ENCODE data around the gene PERM1. TPM values are rescaled to one million over a fixed set of nuclear protein-coding genes. Genes with fewer than 3 reads are reported as not detected.
A peak's percentile ranks its signal among the peaks of the same experiment; 100 is the strongest.

The PERM1 gene
- total RNA-seq, 1 experiment from 2014 or later, result not detected

DNA sequence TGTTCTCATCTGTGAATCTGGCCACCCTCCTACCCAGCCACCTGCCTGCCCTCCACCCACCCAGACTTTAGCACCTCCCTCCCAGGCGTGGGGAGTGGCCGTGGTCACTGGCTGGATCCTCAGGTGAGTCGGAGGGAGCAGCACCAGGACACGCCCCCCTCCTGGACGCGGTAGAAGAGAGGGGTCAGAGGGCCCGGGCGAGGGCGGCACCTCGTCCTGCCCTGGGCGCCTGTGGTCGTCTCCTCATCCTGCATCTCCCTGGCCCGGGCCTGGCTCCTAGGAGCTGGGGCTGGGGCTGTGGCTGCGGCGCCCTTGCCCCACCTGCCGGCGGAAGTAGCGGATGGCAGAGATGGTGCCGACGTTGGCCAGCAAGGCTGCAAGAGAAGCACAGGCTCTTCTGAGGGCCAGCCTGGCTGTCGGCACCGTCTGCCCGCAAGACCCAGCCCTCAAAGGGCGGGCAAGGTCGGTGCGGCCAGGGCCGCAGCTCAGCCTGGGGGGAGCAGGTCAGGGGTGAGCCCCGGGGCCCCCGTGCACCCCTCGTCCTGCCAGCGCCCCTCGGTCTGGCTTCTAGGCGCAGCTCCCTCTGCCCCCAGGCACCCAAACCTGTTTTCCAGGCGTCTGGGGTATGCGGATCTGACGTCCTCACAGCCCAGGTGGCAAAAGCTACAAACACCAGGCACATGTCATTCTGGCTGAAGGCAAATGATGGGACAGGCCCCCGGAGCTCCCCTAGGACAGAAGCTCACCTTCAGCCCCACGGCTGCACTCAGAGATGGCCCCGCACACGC, 5.8 kb downstream of the PERM1 start:
- H3K9me3 Mint-ChIP-seq, result peaks cover 3% of the 10 kb centered on the region
- H3K4me1 Mint-ChIP-seq, result peaks cover 4% of the 10 kb centered on the region
- peak overlapping the region; percentile 25; the same call in 1 of the 2 replicates for H3K4me3 Mint-ChIP-seq
- H3K36me3 Mint-ChIP-seq, result peaks cover 3% of the 10 kb centered on the region; the same call in 1 of the 2 replicates
- DNase-seq (ENCODE audit: low spot score) (peak; percentile 74), ATAC-seq (peak; percentile 83)
- TF ChIP-seq MXD4 (CRISPR knock-in tag; IDR thresholded peaks at IDR 0.05; ENCODE audit: borderline replicate concordance) (no peak), ZNF219 (CRISPR knock-in tag; IDR thresholded peaks at IDR 0.05; ENCODE audit: borderline replicate concordance) (no peak), SP1 (CRISPR knock-in tag; conservative IDR thresholded peaks at IDR 0.05) (peak; percentile 29; the same call in 1 of the 2 replicates), MAX (CRISPR knock-in tag; IDR thresholded peaks at IDR 0.05) (peak; percentile 51)
- CTCF ChIA-PET, result interaction anchor here (0.7 to 1.5 kb wide), 12 partner anchors 8 to 316 kb away, joined by 3 to 8 read pairs (median 5); partner anchors contain the start of gene PLEKHN1
- H3K27ac Mint-ChIP-seq, result peak overlapping the region; percentile 50; the same call in 1 of the 2 replicates
- POLR2A ChIA-PET, result interaction anchor here (0.6 kb wide), 2 partner anchors 22 to 199 kb away, joined by 3 read pairs; no protein-coding TSS in a partner anchor
- H3K27me3 Mint-ChIP-seq (ENCODE audit: low read depth), result peaks cover 6% of the 10 kb centered on the region

DNA sequence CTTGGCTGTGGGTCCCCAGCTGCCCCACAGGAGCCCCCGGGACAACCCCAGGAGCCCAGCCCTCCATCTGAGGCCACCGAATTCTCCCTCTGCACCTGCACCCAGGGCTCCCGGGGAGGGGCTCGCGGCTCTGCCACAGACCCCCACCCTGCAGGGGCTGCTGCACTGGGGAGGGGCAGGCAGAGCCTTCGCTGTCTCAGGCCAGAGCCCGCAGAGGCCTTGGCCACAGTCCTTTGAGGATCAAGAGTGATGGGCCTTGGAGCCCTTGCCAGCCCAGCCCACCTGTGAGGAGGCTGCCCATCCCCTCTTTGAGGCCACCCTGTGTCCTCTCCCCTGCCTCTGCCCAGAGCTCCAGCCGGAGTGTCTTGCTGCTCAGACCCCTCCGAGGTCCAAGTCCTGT, 6.5 kb downstream of the PERM1 start:
- peaks cover 4% of the 10 kb centered on the region for H3K4me1 Mint-ChIP-seq
- H3K36me3 Mint-ChIP-seq, result peaks cover 3% of the 10 kb centered on the region; the same call in 1 of the 2 replicates
- peaks cover 3% of the 10 kb centered on the region for H3K9me3 Mint-ChIP-seq
- peaks cover 9% of the 10 kb centered on the region for H3K27me3 Mint-ChIP-seq (ENCODE audit: low read depth)
- DNase-seq (ENCODE audit: low spot score), result no peak
- ChIA-PET CTCF (interaction anchor here (1.0 to 1.5 kb wide), 7 partner anchors 9 to 89 kb away, joined by 4 to 8 read pairs (median 5); no protein-coding TSS in a partner anchor), POLR2A (no interaction called here)
- TF ChIP-seq ZNF396 (CRISPR knock-in tag; IDR thresholded peaks at IDR 0.05; ENCODE audit: borderline replicate concordance), result no peak
- no peak for TF ChIP-seq ZBTB43 (CRISPR knock-in tag; IDR thresholded peaks at IDR 0.05)
- no peak for TF ChIP-seq SMAD3 (CRISPR knock-in tag; IDR thresholded peaks at IDR 0.05; ENCODE audit: borderline replicate concordance)
- TF ChIP-seq, protein P1, sequence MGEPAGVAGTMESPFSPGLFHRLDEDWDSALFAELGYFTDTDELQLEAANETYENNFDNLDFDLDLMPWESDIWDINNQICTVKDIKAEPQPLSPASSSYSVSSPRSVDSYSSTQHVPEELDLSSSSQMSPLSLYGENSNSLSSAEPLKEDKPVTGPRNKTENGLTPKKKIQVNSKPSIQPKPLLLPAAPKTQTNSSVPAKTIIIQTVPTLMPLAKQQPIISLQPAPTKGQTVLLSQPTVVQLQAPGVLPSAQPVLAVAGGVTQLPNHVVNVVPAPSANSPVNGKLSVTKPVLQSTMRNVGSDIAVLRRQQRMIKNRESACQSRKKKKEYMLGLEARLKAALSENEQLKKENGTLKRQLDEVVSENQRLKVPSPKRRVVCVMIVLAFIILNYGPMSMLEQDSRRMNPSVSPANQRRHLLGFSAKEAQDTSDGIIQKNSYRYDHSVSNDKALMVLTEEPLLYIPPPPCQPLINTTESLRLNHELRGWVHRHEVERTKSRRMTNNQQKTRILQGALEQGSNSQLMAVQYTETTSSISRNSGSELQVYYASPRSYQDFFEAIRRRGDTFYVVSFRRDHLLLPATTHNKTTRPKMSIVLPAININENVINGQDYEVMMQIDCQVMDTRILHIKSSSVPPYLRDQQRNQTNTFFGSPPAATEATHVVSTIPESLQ (CRISPR knock-in tag; IDR thresholded peaks at IDR 0.05), result no peak
- no peak for TF ChIP-seq ZNF138 (CRISPR knock-in tag; conservative IDR thresholded peaks at IDR 0.05)
- no peak for TF ChIP-seq NFATC4 (CRISPR knock-in tag; IDR thresholded peaks at IDR 0.05)
- TF ChIP-seq GRHL2 (CRISPR knock-in tag; IDR thresholded peaks at IDR 0.05; ENCODE audit: insufficient replicate concordance, severe bottlenecking), result no peak
- no peak for TF ChIP-seq KAT7 (CRISPR knock-in tag; IDR thresholded peaks at IDR 0.05; ENCODE audit: borderline replicate concordance)
- TF ChIP-seq, protein P2, sequence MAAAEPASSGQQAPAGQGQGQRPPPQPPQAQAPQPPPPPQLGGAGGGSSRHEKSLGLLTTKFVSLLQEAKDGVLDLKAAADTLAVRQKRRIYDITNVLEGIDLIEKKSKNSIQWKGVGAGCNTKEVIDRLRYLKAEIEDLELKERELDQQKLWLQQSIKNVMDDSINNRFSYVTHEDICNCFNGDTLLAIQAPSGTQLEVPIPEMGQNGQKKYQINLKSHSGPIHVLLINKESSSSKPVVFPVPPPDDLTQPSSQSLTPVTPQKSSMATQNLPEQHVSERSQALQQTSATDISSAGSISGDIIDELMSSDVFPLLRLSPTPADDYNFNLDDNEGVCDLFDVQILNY (CRISPR knock-in tag; IDR thresholded peaks at IDR 0.05), result no peak
- no peak for TF ChIP-seq ESRRA (CRISPR knock-in tag; IDR thresholded peaks at IDR 0.05; ENCODE audit: borderline replicate concordance)
- TF ChIP-seq, protein P3, sequence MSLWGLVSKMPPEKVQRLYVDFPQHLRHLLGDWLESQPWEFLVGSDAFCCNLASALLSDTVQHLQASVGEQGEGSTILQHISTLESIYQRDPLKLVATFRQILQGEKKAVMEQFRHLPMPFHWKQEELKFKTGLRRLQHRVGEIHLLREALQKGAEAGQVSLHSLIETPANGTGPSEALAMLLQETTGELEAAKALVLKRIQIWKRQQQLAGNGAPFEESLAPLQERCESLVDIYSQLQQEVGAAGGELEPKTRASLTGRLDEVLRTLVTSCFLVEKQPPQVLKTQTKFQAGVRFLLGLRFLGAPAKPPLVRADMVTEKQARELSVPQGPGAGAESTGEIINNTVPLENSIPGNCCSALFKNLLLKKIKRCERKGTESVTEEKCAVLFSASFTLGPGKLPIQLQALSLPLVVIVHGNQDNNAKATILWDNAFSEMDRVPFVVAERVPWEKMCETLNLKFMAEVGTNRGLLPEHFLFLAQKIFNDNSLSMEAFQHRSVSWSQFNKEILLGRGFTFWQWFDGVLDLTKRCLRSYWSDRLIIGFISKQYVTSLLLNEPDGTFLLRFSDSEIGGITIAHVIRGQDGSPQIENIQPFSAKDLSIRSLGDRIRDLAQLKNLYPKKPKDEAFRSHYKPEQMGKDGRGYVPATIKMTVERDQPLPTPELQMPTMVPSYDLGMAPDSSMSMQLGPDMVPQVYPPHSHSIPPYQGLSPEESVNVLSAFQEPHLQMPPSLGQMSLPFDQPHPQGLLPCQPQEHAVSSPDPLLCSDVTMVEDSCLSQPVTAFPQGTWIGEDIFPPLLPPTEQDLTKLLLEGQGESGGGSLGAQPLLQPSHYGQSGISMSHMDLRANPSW (CRISPR knock-in tag; conservative IDR thresholded peaks at IDR 0.05; ENCODE audit: low read depth), result no peak
- no peak for TF ChIP-seq HMGA2 (CRISPR knock-in tag; IDR thresholded peaks at IDR 0.05)
- no peak for TF ChIP-seq ZBTB21 (CRISPR knock-in tag; IDR thresholded peaks at IDR 0.05; ENCODE audit: borderline replicate concordance)
- TF ChIP-seq ZNF423 (CRISPR knock-in tag; IDR thresholded peaks at IDR 0.05), result no peak
- TF ChIP-seq ERG (CRISPR knock-in tag; IDR thresholded peaks at IDR 0.05), result no peak
- TF ChIP-seq ZNF416 (CRISPR knock-in tag; IDR thresholded peaks at IDR 0.05), result no peak
- no peak for ATAC-seq
- H3K4me3 Mint-ChIP-seq, result 0 out of 2 replicates have a peak overlapping the region, but pooled peaks have one; percentile 25
- peak overlapping the region; percentile 50; the same call in 1 of the 2 replicates for H3K27ac Mint-ChIP-seq

Data from WTC11 (cell line).